ENCODE measurements around the gene BHLHA9.

- TF ChIP-seq CTCF (IDR thresholded peaks at IDR 0.05; ENCODE audit: borderline replicate concordance, extremely low read depth, low read length, poor library complexity, severe bottlenecking): no peak
- TF ChIP-seq EZH2 (IDR thresholded peaks at IDR 0.05; ENCODE audit: borderline replicate concordance, low read depth, low read length, severe bottlenecking): no peak
Measured at GRCh38 chr17:1302761-1303160, 32.5 kb downstream of the BHLHA9 start.
